NT2/D1 (cell line): ENCODE measurements around the gene PSME1.

ENCODE experiments used
- SUZ12 ChIP-seq: IDR thresholded peaks from 2 replicates; pipeline ENCODE4 v1.6.1; 2011; ENCODE audit not compliant: insufficient read length, insufficient read depth; ENCODE audit errors: extremely low read depth
- YY1 ChIP-seq: IDR thresholded peaks from 2 replicates; pipeline ENCODE4 v1.6.1; 2011; ENCODE audit not compliant: insufficient read length, insufficient read depth

DNA sequence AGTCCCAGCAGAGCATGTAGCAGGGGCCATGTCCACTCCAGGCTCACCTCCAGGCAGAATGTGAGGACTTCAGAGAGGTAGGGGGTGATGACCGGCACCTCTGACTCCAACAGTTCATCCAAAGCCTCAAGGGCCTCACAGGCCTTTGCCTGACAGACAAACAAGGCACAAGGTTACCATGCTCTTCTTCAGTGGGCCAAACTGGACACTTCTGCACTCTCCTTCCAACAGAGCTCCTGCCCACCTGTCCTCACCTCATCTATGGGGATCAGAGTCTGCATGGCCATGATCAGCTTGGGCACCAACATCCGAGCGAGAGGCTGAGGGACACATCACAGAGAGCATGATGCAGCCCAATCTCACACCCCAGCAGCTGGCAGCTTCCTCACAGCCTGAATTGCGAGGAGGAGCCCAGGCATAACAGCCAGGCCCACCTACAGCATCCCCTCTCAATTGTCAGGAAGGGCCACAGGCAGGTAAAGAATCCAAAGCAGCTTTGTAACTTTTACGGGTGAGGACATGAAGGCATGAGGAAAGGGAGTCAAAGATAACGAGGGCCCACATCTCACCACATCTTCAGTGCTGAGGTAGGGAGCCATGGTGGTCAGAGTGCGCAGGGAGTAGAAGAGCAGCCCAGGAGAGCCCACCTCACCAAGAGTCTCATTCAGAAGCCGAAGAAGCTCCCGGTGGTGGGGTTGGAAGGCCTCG is 51.0 kb downstream of the PSME1 start:
- TF ChIP-seq SUZ12 (no peak), YY1 (no peak)
